Hematopoietic multipotent progenitor cell (in vitro differentiated cells): ENCODE data around the gene NLRP6. TPM values are rescaled to one million over a fixed set of nuclear protein-coding genes. Genes with fewer than 3 reads are reported as not detected.
"Not testable (repeated sequence)": the region's sequence is repeated elsewhere in the genome, so short reads cannot be mapped to it uniquely, and the experiment has no call there.

Experiments
- DNase-seq, 3 donors: peaks; one replicate each; pipeline ENCODE4 v3.0.0-alpha.2; 2011 to 2015; ENCODE audit warnings: low read depth in 2 of 3, low spot score in 2 of 3
- total RNA-seq: library from RNA; depleted of rRNA; stranded (reverse); fragments of >200 nt; gene quantifications from one replicate; pipeline ENCODE4 v1.2.3, GENCODE V29; 2012

NLRP6 gene
- total RNA-seq, 1 donor: 0.54 TPM

DNA sequence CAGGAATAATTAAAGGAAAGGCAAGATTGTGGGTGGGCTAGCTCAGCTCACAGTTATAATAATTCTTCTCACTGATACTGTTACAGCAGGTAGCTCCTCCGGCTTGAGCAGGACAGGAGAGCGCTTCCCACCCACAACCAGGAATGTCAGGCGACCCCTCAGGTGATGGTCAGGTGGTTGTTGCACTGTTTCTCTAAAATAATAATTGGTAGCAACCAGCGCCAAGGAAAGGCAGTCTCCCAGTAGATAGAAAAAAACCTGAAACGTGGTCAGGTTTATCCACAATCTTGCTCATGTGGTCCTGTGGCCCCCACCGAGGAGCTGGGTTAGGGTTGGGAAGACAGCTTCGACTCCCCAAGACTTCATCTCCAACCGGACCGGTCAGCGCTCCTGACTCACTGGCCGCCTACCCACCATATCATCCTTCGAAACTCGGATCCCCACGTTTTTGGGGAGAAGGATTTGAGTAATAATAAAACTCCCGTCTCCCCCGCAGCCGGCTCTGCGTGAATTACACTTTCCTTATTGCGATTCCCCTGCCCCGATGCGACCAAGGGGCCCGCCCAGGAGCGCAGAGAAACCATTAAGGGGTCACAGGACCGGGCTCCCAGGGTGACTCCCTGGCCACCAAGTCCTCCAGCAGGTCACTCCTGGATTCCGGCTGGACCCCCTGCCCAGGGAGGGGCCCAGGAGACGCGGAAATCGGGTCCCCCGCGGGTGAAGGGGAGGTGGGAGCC is 39.6 kb downstream of the NLRP6 start:
- DNase-seq: not testable (repeated sequence)

- DNase-seq: not testable (repeated sequence)
These were observed 40.4 kb downstream of the NLRP6 start for GRCh38 chr11:318405-319120.

DNA sequence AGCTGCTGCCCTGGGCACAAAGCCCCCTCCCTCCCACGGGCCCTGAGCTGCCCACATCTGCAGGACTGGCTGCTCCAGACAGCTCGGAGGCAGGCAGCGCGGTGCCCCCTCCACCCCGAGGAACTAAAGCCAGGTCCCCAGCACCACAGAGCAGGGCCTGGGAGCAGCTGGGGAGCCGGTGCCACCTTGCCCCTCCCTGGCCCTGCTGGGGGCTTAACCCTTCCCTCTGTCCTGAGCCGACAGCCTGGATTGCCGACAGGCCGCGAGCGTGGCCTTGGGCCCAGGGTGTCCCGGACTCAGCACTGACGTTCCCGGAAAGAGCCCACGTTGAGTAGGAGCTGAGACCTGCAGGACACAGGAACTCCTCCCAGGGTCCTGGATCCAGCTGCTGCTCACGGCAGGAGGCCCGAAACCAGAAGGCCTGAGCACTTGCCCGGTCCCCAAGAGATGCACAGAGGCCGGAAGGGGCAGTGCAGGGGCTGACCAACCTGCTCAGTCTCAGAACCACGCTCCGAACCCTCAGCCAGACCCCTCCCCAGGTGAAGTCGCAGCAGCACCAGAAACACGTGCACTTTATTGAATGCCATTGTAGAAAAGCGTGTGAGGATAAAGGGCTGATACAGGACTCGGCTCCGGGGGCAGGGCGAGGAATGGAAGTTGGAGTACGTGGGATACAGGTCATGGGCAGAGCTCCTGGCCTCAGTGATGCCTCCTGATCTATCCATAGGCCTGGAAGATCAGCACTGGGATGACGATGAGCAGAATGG is 41.1 kb downstream of the NLRP6 start:
- DNase-seq: not testable (repeated sequence)

DNA sequence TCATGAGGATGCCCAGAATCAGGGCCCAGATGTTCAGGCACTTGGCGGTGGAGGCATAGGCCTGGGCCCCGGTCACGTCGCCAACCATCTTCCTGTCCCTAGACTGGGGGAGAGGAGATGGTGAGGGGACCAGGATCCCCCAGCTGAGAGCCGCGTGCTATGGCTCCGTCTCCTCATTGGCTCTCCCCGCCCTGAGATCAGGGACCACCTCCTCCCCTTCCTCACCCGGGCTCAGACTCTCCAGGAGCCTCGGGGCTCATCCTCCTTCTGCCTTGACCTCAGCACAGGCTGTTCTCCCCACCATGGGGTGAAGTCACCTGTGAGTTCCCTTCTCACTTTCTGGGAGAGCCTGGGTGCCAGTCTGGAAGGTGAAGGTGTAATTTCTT is 41.7 kb downstream of the NLRP6 start:
- DNase-seq: not testable (repeated sequence)

GRCh38 chr11:324156-324555 is 45.9 kb downstream of the NLRP6 start:
- DNase-seq: no peak

DNA sequence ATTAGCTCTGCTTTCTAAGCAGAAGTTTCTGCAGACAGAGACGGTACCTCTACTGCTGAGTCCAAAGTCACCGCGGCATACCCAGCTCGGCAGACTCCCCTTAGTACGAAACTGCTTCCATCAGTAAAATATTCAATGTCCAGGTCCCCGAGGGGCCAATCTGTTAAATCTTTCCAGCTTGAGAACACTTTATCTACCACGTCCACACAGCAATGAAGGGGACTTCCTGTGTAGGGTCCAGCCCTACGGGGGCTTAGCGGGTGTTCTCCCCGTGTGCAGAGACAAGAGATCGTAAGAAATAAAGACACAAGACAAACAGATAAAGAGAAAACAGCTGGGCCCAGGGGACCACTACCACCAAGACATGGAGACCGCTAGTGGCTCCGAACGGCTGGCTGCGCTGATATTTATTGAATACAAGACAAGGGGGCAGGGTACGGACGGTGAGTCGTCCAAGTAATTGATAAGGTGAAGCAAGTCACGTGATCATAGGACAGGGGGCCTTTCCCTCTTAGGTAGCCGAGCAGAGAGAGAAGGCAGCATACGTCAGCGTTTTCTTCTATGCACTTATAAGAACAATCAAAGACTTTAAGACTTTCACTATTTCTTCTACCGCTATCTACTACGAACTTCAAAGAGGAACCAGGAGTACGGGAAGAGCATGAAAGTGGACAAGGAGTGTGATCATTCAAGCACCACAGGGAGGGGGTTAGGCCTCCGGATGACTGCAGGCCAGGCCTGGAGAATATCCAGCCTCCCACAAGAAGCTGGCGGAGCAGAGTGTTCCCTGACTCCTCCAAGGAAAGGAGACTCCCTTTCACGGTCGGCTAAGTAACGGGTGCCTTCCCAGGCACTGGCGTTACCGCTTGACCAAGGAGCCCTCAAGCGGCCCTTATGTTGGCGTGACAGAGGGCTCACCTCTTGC is 46.6 kb downstream of the NLRP6 start:
- DNase-seq: not testable (repeated sequence)

DNA sequence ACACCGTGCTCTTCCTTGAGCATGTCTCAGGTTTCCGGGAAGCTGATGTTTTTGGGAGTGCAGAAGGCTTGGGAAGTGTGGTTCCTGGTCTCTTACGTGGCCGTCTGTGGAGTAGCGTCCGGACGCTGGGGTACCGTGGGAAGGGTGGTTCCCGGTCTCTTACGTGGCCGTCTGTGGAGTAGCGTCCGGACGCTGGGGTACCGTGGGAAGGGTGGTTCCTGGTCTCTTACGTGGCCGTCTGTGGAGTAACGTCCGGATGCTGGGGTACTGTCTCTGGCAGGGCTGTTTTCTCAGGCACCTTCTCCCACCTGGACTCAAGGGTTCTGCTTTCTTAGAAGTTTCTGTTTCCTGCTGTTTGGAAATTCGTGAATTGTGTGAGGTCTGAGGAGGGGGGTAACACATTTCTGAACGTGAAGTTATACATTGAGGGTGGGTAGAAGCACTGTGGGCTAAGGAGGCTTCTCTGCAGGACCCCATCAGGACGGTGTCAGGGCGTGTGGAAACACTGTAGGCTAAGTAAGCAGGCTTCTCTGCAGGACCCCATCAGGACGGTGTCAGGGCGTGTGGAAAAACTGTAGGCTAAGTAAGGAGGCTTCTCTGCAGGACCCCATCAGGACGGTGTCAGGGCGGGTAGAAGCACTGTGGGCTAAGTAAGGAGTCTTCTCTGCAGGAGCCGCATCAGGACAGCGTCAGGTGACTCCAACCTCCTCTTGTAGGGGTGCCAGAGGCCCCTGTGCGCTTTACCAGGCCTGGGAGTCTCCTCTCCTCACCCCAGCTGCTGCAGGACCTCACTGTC is 47.8 kb downstream of the NLRP6 start:
- no peak for DNase-seq

DNA sequence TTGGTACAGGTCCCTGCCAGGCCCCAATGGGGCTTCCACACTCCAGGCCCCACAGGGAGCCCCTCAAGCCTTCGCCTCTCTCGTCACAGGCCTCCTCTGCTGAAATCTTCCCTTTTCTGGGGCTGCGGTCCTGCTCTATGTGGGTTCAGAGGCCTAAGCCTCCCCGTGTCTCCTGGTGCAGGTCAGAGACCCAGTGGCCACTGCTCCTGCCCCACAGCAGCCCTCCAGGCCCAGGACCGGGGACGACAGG is 48.3 kb downstream of the NLRP6 start:
- DNase-seq: no peak

GRCh38 chr11:326842-327580 is 48.8 kb downstream of the NLRP6 start:
- peak in 2 of 3 donors; percentile 75 to 77 for DNase-seq

DNA sequence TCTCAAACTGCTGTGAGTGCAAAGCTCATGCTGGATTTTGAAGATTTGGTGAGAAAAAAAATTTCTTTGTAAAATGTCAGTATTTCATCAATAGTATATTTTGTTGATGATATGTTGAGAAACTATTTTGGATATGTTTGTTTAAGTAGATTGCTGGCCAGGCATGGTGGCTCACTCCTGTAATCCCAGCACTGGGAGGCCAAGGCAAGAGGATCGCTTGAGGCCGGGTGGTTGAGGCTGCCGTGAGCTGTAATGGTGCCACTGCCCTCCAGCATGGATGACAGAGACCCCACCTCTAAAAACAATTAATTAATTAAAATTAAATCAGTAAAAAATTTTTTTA is 49.3 kb downstream of the NLRP6 start:
- no peak for DNase-seq

DNA sequence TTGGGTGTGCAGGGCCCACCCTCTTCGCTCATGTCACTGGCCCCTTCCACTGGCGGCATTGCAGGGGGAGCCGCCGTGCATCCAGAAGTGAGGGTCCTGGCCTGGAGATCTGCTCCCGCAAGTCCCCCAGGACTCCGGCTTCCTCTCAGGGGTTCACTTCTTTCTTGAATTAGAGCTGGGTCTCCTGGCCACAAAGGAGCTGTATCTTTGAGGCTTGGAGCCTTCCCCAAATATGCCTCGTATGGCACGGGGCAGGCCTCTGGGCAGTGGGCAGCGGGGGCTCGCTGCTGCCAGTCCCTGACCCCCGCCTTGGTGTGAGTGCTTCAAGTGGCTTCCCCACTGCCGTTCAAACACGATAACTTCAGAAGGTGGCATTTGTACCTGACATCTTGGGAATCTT is 49.8 kb downstream of the NLRP6 start:
- no peak for DNase-seq

- DNase-seq: not testable (repeated sequence)
These were observed 50.4 kb downstream of the NLRP6 start for GRCh38 chr11:328516-329100.

- DNase-seq: no peak
These were observed 51.7 kb downstream of the NLRP6 start for GRCh38 chr11:329886-330253.

GRCh38 chr11:330307-330693 is 52.1 kb downstream of the NLRP6 start:
- no peak for DNase-seq

GRCh38 chr11:330694-331357 is 52.6 kb downstream of the NLRP6 start:
- DNase-seq: no peak

- no peak for DNase-seq
These were observed 53.3 kb downstream of the NLRP6 start for GRCh38 chr11:331358-332060.

DNA sequence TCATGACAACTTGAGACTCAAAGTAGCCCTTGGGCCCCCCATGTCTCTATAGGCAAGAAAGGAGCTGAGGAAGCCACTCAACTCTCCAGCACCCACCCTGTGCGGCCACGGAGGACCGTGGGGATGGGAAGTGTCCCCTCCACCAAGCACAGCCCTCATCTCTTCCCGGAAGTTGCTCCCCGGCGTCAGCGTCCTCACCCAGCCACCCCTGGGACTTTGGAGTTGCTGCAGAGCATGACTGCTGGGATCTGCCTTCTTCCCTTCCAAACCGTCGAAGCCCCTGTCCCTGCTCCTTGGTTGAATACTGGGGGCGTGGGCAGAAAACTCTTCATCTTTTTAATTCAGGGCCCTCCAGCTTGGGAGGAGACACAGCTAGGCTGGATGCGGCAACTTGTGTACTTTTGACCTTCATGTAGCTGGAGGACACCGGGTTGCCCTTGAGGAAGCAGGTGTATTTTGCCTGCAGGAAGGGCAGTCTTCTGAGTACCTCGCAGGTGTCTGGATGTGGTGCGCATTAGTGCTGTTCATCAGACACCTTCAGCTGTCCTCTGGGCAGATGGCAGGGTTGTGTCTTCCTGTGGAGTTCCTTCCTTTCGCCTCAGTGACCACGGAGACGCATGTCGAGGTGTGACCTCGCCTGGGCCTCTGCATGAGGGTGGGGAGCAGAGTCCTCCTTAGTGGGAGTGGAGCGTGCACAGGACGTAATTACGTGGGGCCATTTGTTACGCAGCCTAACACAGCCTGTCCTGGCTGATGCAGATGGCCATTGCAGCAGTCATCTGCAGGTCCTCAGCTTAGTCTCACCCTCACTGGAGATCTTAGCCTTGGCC is 54.7 kb downstream of the NLRP6 start:
- no peak for DNase-seq
